ENCODE data around the gene ENHO.

- TF ChIP-seq CTCF (IDR thresholded peaks at IDR 0.05 in 8 of 11, conservative IDR thresholded peaks at IDR 0.05 in 3 of 11) (no peak), POLR2A (IDR thresholded peaks at IDR 0.05) (no peak), POLR2AphosphoS5 (IDR thresholded peaks at IDR 0.05) (no peak)
Observed at GRCh38 chr9:34490760-34491159, 32.0 kb downstream of the ENHO start.
